ENCODE data around the gene ATOX1.

DNA sequence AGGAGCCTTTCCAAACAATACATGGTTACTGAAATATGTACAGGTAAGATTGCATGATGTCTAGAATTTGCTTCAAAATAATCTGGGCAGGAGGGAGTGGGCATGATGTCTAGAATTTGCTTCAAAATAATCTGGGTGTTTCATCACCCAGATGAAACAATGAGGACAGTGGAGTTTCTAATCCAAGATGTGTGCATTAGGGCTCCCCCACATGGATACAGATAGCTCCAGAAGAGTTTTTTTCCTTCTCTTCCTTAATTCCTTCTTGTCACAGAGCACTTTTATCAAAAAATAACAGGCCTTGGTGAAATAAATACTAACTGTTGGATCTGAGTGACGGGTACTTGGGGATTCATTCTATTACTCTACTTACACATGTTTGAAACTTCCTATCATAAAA lies 14.9 kb downstream of the ATOX1 start:
- no peak for TF ChIP-seq POLR2A (IDR thresholded peaks at IDR 0.05; ENCODE audit: low read depth, low read length)
- no peak for TF ChIP-seq TAF1 (IDR thresholded peaks at IDR 0.05; ENCODE audit: low read depth, low read length)
- no peak for TF ChIP-seq POLR2AphosphoS5 (IDR thresholded peaks at IDR 0.05; ENCODE audit: low read depth, low read length)
- no peak for TF ChIP-seq SPI1 (IDR thresholded peaks at IDR 0.05; ENCODE audit: low read depth, low read length)
- TF ChIP-seq POU2F2 (IDR thresholded peaks at IDR 0.05; ENCODE audit: low read depth, low read length), result no peak
- no peak for TF ChIP-seq PAX5 (IDR thresholded peaks at IDR 0.05; ENCODE audit: insufficient read depth, low read length, severe bottlenecking)
